Neutrophil (primary cell): ENCODE results near the gene TRIM71.
"Not testable (repeated sequence)": the region's sequence is repeated elsewhere in the genome, so short reads cannot be mapped to it uniquely, and the experiment has no call there.

ENCODE experiments used
- H3K27ac ChIP-seq: fragments of 200-600 bp; sonication (generic); 2 replicates; pipeline ENCODE4 v1.5.1; 2016; ENCODE audit warnings: mild to moderate bottlenecking, moderate library complexity
- H3K27me3 ChIP-seq: fragments of 200-600 bp; sonication (generic); 2 replicates; pipeline ENCODE4 v1.6.0; 2016; ENCODE audit warnings: mild to moderate bottlenecking
- H3K36me3 ChIP-seq: fragments of 200-600 bp; sonication (generic); 2 replicates; pipeline ENCODE4 v1.5.1; 2017
- H3K4me1 ChIP-seq, 2 experiments: fragments of 200-600 bp in 1 of 2; sonication (generic) in 1 of 2; 1 replicate in 1 of 2; 2 replicates in 1 of 2; pipeline versions ENCODE4 v1.5.1 to v1.6.1; 2013 to 2016; ENCODE audit warnings: low read depth in 1 of 2, low read length in 1 of 2, mild to moderate bottlenecking in 1 of 2, moderate library complexity in 1 of 2; ENCODE audit not compliant: control insufficient read depth in 1 of 2, insufficient read depth in 1 of 2
- H3K4me3 ChIP-seq, 2 experiments: fragments of 200-600 bp in 1 of 2; sonication (generic) in 1 of 2; 1 replicate in 1 of 2; 2 replicates in 1 of 2; pipeline ENCODE4 v1.5.1; 2013 to 2016; ENCODE audit warnings: low read depth in 1 of 2, low read length in 1 of 2, mild to moderate bottlenecking in 1 of 2, moderate library complexity in 1 of 2
- H3K9me3 ChIP-seq: fragments of 200-600 bp; sonication (generic); 2 replicates; pipeline ENCODE4 v1.5.1; 2016
- TF ChIP-seq, protein P1 (sequence below): fragments of 200-600 bp; sonication (generic); IDR thresholded peaks from 2 replicates; pipeline ENCODE4 v1.5.1; 2016; ENCODE audit warnings: antibody characterized with exemption

TRIM71 gene

DNA sequence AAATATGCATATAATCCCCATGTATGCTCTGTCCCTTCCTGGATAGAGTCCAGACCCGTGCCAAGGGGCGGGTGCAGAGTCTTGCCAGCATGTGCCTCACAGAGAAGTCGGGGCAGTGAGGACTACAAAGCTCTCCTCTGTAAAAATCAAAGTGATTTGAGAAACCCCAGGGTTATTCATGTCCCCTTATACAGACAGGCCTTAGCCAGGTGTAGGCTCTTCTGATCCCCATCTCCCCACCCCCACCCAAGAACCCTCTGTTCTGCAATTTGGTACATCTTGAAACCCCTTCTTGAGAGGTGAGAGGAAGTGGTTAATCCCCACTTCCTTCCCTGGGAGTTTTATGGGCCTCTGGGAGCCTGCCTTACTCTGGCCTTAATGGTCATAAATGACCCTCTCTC, 24.7 kb downstream of the TRIM71 start:
- no peaks in the 10 kb centered on the region for H3K27me3 ChIP-seq
- H3K4me3 ChIP-seq: no peak overlapping the region
- H3K4me1 ChIP-seq: peaks cover 22 to 27% of the 10 kb centered on the region in 2 experiments
- TF ChIP-seq, protein P1, sequence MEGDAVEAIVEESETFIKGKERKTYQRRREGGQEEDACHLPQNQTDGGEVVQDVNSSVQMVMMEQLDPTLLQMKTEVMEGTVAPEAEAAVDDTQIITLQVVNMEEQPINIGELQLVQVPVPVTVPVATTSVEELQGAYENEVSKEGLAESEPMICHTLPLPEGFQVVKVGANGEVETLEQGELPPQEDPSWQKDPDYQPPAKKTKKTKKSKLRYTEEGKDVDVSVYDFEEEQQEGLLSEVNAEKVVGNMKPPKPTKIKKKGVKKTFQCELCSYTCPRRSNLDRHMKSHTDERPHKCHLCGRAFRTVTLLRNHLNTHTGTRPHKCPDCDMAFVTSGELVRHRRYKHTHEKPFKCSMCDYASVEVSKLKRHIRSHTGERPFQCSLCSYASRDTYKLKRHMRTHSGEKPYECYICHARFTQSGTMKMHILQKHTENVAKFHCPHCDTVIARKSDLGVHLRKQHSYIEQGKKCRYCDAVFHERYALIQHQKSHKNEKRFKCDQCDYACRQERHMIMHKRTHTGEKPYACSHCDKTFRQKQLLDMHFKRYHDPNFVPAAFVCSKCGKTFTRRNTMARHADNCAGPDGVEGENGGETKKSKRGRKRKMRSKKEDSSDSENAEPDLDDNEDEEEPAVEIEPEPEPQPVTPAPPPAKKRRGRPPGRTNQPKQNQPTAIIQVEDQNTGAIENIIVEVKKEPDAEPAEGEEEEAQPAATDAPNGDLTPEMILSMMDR: no peak
- no peak overlapping the region for H3K27ac ChIP-seq
- no peaks in the 10 kb centered on the region for H3K9me3 ChIP-seq
- no peaks in the 10 kb centered on the region for H3K36me3 ChIP-seq

DNA sequence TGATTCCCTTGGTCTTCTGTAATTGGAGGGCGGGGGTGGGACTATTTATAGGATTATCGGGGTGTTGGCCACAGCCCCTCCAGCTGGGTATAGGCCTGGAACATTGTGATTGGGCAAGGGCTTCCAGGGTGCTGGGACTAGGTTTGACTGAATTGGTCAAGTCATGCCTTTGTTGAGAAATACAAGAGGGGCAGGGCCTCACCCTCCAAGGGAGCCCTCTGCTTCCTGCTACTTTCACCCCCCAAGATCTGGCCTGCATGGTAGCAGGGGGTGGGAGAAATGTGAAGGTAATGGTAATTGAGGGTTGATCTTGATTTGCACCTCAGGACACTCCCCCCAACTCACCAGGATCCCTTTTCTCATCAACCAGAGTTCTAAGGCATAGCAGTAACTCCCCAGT, 25.2 kb downstream of the TRIM71 start:
- H3K36me3 ChIP-seq: no peaks in the 10 kb centered on the region
- no peak overlapping the region for H3K27ac ChIP-seq
- H3K9me3 ChIP-seq: no peaks in the 10 kb centered on the region
- TF ChIP-seq, protein P1: no peak
- H3K27me3 ChIP-seq: no peaks in the 10 kb centered on the region
- H3K4me3 ChIP-seq: no peak overlapping the region
- peaks cover 22 to 27% of the 10 kb centered on the region in 2 experiments for H3K4me1 ChIP-seq

GRCh38 chr3:32843510-32844321, 25.9 kb downstream of the TRIM71 start:
- H3K9me3 ChIP-seq: no peaks in the 10 kb centered on the region
- TF ChIP-seq, protein P1: no peak
- no peaks in the 10 kb centered on the region for H3K27me3 ChIP-seq
- H3K36me3 ChIP-seq: no peaks in the 10 kb centered on the region
- no peak overlapping the region for H3K27ac ChIP-seq
- peaks cover 22 to 27% of the 10 kb centered on the region in 2 experiments for H3K4me1 ChIP-seq
- no peak overlapping the region for H3K4me3 ChIP-seq

GRCh38 chr3:32844322-32844654, 26.5 kb downstream of the TRIM71 start:
- H3K4me1 ChIP-seq: peaks cover 22 to 27% of the 10 kb centered on the region in 2 experiments
- no peak overlapping the region for H3K4me3 ChIP-seq
- no peaks in the 10 kb centered on the region for H3K9me3 ChIP-seq
- H3K27me3 ChIP-seq: no peaks in the 10 kb centered on the region
- TF ChIP-seq, protein P1: no peak
- H3K27ac ChIP-seq: no peak overlapping the region
- no peaks in the 10 kb centered on the region for H3K36me3 ChIP-seq

GRCh38 chr3:32844914-32845313, 27.1 kb downstream of the TRIM71 start:
- H3K27ac ChIP-seq: no peak overlapping the region
- H3K4me1 ChIP-seq: peaks cover 22 to 27% of the 10 kb centered on the region in 2 experiments
- TF ChIP-seq, protein P1: no peak
- no peaks in the 10 kb centered on the region for H3K36me3 ChIP-seq
- H3K4me3 ChIP-seq: no peak overlapping the region
- no peaks in the 10 kb centered on the region for H3K27me3 ChIP-seq
- no peaks in the 10 kb centered on the region for H3K9me3 ChIP-seq

GRCh38 chr3:32845546-32845945, 27.7 kb downstream of the TRIM71 start:
- H3K27me3 ChIP-seq, H3K9me3 ChIP-seq, H3K4me3 ChIP-seq, H3K27ac ChIP-seq, H3K36me3 ChIP-seq: not testable (repeated sequence)
- H3K4me1 ChIP-seq: peaks cover 22 to 27% of the 10 kb centered on the region in 2 experiments

GRCh38 chr3:32847045-32847444, 29.2 kb downstream of the TRIM71 start:
- peaks cover 16 to 18% of the 10 kb centered on the region in 2 experiments for H3K4me1 ChIP-seq
- not testable (repeated sequence) for H3K27me3 ChIP-seq, H3K9me3 ChIP-seq, H3K36me3 ChIP-seq, H3K4me3 ChIP-seq, H3K27ac ChIP-seq
